ENCODE data around the gene A4GALT. TPM values are rescaled to one million over a fixed set of nuclear protein-coding genes. Genes with fewer than 3 reads are reported as not detected.
A peak's percentile ranks its signal among the peaks of the same experiment; 100 is the strongest.
"Not testable (repeated sequence)": the region's sequence is repeated elsewhere in the genome, so short reads cannot be mapped to it uniquely, and the experiment has no call there.

The A4GALT gene
- total and polyA plus RNA-seq, 2 experiments from 2014 or later: 14.8 to 18.6 TPM

DNA sequence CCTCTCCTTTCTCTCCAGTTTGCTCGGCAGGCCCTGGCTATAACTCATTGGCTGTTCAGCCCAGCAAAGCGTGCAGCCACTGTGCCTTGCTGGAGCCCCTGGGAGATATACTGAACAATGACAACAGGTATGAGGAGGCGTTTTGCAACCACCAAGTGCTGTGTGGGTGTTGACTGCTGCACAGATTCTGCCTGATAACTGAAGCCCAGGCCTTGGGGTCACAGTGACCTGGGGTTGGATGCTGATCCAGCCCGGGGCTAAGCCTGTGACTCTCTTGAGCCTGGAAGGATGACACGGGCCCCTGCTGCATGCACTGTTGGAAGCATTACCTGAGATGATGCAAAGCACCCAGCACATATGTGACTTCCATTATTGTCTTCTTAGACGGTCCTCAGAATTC lies 13.7 kb upstream of the A4GALT start:
- no peak for DNase-seq
- Histone ChIP-seq H4K20me1 (ENCODE audit: insufficient read depth) (no peaks in the 10 kb centered on the region), H3K4me2 (ENCODE audit: unreplicated experiment) (no peak overlapping the region), H3K9me2 (ENCODE audit: insufficient read depth) (no peaks in the 10 kb centered on the region), H3K9me3 (ENCODE audit: low read depth) (no peaks in the 10 kb centered on the region), H3K27me3 (replicated peaks; ENCODE audit: insufficient read depth) (no peaks in the 10 kb centered on the region), H3K79me2 (ENCODE audit: insufficient read depth) (no peaks in the 10 kb centered on the region), H3K4me3 (no peak overlapping the region), H3K27ac (no peak overlapping the region), H3K4me1 (ENCODE audit: insufficient read depth) (no peaks in the 10 kb centered on the region), H3F3A (ENCODE audit: insufficient read depth) (no peaks in the 10 kb centered on the region), H3K9ac (no peak overlapping the region), H3K36me3 (ENCODE audit: low read depth) (no peaks in the 10 kb centered on the region), H2AFZ (no peak overlapping the region)
- in situ Hi-C loops (cut with MboI): no loop called here
- WGBS, 2 experiments (ENCODE audit: low coverage in 1 of 2, low lambda C conversion rate in 2 of 2, missing lambda C conversion rate in 2 of 2): 64 to 70% methylated on average over 6 of the region's 6 CpGs
- TF ChIP-seq EZH2phosphoT487 (IDR thresholded peaks at IDR 0.05; ENCODE audit: insufficient read depth, low read depth): no peak
- TF ChIP-seq EZH2 (IDR thresholded peaks at IDR 0.05; ENCODE audit: insufficient read depth, poor library complexity, severe bottlenecking): no peak

GRCh38 chr22:42733394-42733793 lies 12.7 kb upstream of the A4GALT start:
- H3K27me3 ChIP-seq (replicated peaks; ENCODE audit: insufficient read depth); H4K20me1 ChIP-seq (ENCODE audit: insufficient read depth); in situ Hi-C loops (cut with MboI); H3K4me1 ChIP-seq (ENCODE audit: insufficient read depth); H2AFZ ChIP-seq; DNase-seq; H3K9me2 ChIP-seq (ENCODE audit: insufficient read depth); H3K36me3 ChIP-seq (ENCODE audit: low read depth); H3K9ac ChIP-seq; H3K4me2 ChIP-seq (ENCODE audit: unreplicated experiment); H3K79me2 ChIP-seq (ENCODE audit: insufficient read depth); H3K9me3 ChIP-seq (ENCODE audit: low read depth); H3F3A ChIP-seq (ENCODE audit: insufficient read depth); H3K27ac ChIP-seq; H3K4me3 ChIP-seq: not testable (repeated sequence)
- 85 to 87% methylated on average over 3 of the region's 3 CpGs for WGBS, 2 experiments (ENCODE audit: low coverage in 1 of 2, low lambda C conversion rate in 2 of 2, missing lambda C conversion rate in 2 of 2)

DNA sequence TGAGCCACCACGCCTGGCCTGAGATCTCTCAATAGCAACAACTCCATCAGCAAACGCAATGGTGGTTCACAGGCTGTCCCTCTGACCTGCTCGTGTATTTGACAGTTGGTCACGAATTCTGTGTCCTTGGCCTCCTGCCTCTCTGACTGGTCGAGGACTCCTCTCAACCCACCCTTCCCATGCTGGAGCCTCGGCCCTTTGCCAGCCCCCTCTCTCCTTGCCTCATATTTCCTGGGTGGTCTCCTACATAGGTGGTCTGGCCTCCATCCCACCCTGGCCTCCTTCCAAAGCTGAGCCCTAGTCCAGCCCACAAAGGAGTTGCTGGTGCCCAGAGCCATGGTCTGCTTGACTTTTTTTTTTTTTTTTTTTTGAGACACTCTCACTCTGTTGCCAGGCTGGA lies 11.4 kb upstream of the A4GALT start:
- H3K9me2 ChIP-seq (ENCODE audit: insufficient read depth): no peaks in the 10 kb centered on the region
- H3F3A ChIP-seq (ENCODE audit: insufficient read depth): 0 out of 2 replicates have a peak, but pooled peaks cover 5% of the 10 kb centered on the region
- no peak for DNase-seq
- no peak overlapping the region for H2AFZ ChIP-seq
- H4K20me1 ChIP-seq (ENCODE audit: insufficient read depth): no peaks in the 10 kb centered on the region
- H3K27ac ChIP-seq: no peak overlapping the region
- no peaks in the 10 kb centered on the region for H3K9me3 ChIP-seq (ENCODE audit: low read depth)
- WGBS, 2 experiments (ENCODE audit: low coverage in 1 of 2, low lambda C conversion rate in 2 of 2, missing lambda C conversion rate in 2 of 2): 46 to 48% methylated on average over 6 of the region's 6 CpGs
- no peak overlapping the region for H3K9ac ChIP-seq
- H3K79me2 ChIP-seq (ENCODE audit: insufficient read depth): no peaks in the 10 kb centered on the region
- in situ Hi-C loops (cut with MboI): no loop called here
- TF ChIP-seq EZH2 (IDR thresholded peaks at IDR 0.05; ENCODE audit: insufficient read depth, poor library complexity, severe bottlenecking) (no peak), EZH2phosphoT487 (IDR thresholded peaks at IDR 0.05; ENCODE audit: insufficient read depth, low read depth) (no peak)
- H3K4me1 ChIP-seq (ENCODE audit: insufficient read depth): peaks cover 9% of the 10 kb centered on the region
- no peaks in the 10 kb centered on the region for H3K27me3 ChIP-seq (replicated peaks; ENCODE audit: insufficient read depth)
- no peak overlapping the region for H3K4me3 ChIP-seq
- H3K36me3 ChIP-seq (ENCODE audit: low read depth): no peaks in the 10 kb centered on the region
- H3K4me2 ChIP-seq (ENCODE audit: unreplicated experiment): no peak overlapping the region

DNA sequence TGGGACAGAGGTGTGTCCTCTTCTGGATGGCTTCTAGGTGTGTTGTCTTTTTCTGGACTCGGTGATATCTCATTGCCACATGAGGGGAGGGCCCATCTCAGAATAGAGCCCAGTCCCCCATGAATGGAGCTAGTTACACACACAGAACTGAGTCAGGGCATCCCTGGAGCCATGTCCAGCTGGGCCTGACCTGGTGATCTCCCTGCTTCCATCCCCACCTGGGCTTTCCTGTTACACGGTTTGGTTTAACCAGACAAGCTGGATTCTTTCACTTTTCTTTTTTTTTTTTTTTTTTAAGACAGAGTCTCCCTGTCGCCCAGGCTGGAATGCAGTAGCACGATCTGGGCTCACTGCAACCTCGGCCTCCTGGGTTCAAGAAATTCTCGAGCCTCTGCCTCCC lies 6.1 kb upstream of the A4GALT start:
- Histone ChIP-seq H3K4me3 (no peak overlapping the region), H3K9me3 (ENCODE audit: low read depth) (no peaks in the 10 kb centered on the region), H3F3A (ENCODE audit: insufficient read depth) (peaks cover 13% of the 10 kb centered on the region; the same call in 1 of the 2 replicates), H3K27me3 (replicated peaks; ENCODE audit: insufficient read depth) (no peaks in the 10 kb centered on the region), H4K20me1 (ENCODE audit: insufficient read depth) (no peaks in the 10 kb centered on the region), H3K27ac (peak overlapping the region; percentile 65; the same call in 1 of the 2 replicates), H3K4me2 (ENCODE audit: unreplicated experiment) (no peak overlapping the region), H3K4me1 (ENCODE audit: insufficient read depth) (peaks cover 10% of the 10 kb centered on the region), H3K9me2 (ENCODE audit: insufficient read depth) (no peaks in the 10 kb centered on the region), H2AFZ (no peak overlapping the region), H3K9ac (no peak overlapping the region), H3K36me3 (ENCODE audit: low read depth) (no peaks in the 10 kb centered on the region), H3K79me2 (ENCODE audit: insufficient read depth) (no peaks in the 10 kb centered on the region)
- in situ Hi-C loops (cut with MboI): no loop called here
- DNase-seq: no peak
- TF ChIP-seq EZH2phosphoT487 (IDR thresholded peaks at IDR 0.05; ENCODE audit: insufficient read depth, low read depth) (no peak), EZH2 (IDR thresholded peaks at IDR 0.05; ENCODE audit: insufficient read depth, poor library complexity, severe bottlenecking) (no peak)
- 83 to 90% methylated on average over 6 of the region's 6 CpGs for WGBS, 2 experiments (ENCODE audit: low coverage in 1 of 2, low lambda C conversion rate in 2 of 2, missing lambda C conversion rate in 2 of 2)
